22Rv1 (cell line): ENCODE results near the gene CNIH2.

ENCODE experiments used
- CTCF ChIP-seq: fragments of 450-650 bp; IDR thresholded peaks from 2 replicates; pipeline ENCODE4 v1.5.1; 2017; ENCODE audit warnings: mild to moderate bottlenecking
- ZFX ChIP-seq: fragments of 450-650 bp; IDR thresholded peaks from 2 replicates; pipeline ENCODE4 v1.6.1; 2017; ENCODE audit warnings: antibody characterized with exemption, borderline replicate concordance

- TF ChIP-seq CTCF (no peak), ZFX (no peak)
These were observed 44.7 kb upstream of the CNIH2 start for GRCh38 chr11:66233301-66233700.
